D721Med (cell line): ENCODE measurements around the gene INPP5A.
"Not testable (repeated sequence)": the region's sequence is repeated elsewhere in the genome, so short reads cannot be mapped to it uniquely, and the experiment has no call there.

ENCODE experiments used
- DNase-seq: peaks from one replicate; pipeline ENCODE4 v3.0.0; 2011; ENCODE audit warnings: low spot score; ENCODE audit not compliant: insufficient read length
- FAIRE-seq: peaks from 2 replicates; lab custom pipeline; 2011; peaks lifted over from hg19 to GRCh38; lab: Jason Lieb, UNC
- TF ChIP-seq, protein P1 (sequence below): IDR thresholded peaks from 2 replicates; pipeline ENCODE4 v1.5.1; 2012; ENCODE audit warnings: mild to moderate bottlenecking, control low read depth; ENCODE audit not compliant: insufficient read depth; ENCODE audit errors: missing control alignments

INPP5A gene, protein sequence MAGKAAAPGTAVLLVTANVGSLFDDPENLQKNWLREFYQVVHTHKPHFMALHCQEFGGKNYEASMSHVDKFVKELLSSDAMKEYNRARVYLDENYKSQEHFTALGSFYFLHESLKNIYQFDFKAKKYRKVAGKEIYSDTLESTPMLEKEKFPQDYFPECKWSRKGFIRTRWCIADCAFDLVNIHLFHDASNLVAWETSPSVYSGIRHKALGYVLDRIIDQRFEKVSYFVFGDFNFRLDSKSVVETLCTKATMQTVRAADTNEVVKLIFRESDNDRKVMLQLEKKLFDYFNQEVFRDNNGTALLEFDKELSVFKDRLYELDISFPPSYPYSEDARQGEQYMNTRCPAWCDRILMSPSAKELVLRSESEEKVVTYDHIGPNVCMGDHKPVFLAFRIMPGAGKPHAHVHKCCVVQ

DNA sequence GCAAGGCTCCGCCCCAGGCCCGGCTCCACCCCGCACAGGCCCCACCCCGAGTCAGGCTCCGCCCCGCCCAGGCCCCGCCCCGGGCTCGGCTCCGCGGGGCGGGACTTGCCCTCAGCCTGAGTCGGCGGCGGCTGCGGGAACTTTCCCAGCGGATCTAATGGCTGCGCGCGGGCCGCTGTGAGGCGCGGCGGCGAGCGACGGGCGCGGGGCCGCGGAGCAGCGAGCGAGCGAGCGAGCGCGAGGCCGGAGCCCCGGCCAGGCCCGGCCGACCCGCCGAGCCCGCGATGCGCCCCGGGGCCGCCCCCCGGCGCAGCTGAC lies at the start of gene INPP5A:
INPP5A (plus strand) TSS at position 104 of the 318 bp plus-strand sequence. CDS start 310 bp downstream, outside the sequence.
- FAIRE-seq (no peak), DNase-seq (no peak)
- TF ChIP-seq, protein P1, sequence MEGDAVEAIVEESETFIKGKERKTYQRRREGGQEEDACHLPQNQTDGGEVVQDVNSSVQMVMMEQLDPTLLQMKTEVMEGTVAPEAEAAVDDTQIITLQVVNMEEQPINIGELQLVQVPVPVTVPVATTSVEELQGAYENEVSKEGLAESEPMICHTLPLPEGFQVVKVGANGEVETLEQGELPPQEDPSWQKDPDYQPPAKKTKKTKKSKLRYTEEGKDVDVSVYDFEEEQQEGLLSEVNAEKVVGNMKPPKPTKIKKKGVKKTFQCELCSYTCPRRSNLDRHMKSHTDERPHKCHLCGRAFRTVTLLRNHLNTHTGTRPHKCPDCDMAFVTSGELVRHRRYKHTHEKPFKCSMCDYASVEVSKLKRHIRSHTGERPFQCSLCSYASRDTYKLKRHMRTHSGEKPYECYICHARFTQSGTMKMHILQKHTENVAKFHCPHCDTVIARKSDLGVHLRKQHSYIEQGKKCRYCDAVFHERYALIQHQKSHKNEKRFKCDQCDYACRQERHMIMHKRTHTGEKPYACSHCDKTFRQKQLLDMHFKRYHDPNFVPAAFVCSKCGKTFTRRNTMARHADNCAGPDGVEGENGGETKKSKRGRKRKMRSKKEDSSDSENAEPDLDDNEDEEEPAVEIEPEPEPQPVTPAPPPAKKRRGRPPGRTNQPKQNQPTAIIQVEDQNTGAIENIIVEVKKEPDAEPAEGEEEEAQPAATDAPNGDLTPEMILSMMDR, result no peak

DNA sequence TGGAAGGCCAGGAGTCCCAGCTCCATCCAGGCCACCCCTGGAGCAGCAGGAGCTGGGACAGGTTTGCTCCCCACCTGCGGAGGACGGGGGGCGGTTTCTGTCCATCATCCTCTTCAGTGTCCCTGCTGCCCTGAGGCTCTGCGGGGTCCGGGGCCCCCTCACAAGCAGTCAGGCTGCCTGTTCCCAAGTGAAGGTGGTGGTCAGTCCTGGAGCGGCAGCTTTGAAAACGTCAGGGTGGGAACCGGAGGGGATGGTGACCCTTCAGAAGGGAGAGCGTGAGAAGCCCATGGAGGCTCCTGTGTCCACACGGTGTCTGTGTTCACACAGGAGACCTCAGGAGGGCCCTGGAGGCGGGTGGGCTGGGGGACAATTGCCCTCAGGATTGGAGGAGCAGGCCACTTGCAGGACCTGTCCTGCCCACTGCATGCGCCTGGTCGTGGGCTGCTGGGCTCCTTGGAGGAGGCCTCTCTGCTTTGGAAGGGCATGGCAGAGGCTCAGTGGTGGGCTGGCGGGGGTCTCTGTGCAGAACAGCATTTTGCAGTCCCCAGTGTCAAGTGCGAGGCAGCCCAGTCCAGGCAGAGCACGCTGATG lies 49.3 kb upstream of the INPP5A start:
- TF ChIP-seq, protein P1, result no peak
- DNase-seq (no peak), FAIRE-seq (no peak)

DNA sequence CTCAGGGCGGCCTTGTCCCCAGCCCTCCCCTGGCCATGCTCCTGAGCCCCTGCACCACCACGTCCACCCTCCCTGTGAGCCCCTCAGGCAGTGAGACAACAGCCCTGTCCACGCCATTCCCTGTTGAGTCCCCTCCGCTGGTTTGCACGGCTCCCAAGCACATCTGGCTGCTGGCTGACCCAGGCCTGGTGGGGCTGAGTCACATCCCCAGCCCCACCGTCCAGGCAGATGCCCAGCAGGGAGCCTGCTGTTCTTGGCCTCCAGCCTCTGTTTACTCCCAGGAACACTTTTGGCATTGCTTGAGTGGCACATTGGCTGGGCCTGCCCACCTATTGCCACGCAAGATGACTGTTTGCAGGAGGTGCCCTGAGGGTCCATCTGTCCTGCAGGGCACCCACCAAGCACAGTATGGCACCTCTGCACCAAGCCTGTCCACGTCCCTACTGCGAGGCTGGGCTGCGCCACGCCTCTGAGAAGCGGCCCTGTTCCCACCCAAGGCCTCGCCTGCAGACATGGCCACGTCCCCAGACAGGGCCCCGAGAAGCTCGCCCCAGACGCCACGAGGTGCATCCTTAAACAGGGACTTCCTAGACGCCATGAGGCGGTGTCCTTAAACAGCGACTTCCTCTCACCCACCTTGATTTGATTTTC lies 48.4 kb upstream of the INPP5A start:
- no peak for DNase-seq
- TF ChIP-seq, protein P1, result no peak
- no peak for FAIRE-seq

DNA sequence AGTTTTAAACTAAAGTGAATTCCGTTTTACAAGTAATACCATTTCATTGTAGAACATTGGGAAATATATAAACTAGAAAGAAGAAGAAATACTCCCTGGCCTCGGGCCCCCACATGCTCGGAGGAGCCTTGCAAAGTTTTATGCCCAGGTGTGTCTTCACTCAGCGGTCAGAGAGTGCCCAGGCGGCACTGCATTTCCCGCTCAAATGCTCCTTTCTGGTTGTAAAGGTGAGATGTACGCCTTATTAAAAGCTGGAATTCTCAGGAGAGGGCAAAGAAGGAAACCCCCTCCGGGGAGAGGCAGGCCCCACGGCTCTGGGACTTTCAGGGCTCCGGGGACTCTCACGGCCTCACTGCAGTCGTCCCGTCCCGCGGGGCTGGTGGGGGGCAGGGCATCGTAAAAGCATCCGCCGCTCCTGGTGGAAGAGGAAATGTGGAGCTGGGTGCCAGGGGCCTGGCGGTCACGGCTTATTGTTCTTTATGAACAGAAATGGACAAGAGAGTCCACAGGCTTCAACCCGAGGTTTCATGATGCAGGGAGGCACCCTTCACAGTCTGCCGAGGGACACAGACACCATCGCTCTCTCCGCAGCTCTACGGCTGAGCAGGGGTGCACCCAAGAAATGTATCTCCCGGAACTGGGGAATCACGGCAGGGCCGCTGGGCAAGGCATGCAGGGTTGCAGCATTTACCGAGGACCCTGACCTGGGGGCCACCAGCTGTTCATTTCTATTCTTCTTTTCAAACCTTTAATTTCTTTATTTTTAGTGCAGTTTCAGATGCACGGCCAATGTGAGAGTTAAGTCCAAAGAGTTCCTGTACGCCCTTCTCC lies 47.7 kb upstream of the INPP5A start:
- TF ChIP-seq, protein P1, result no peak
- DNase-seq, result no peak
- no peak for FAIRE-seq

DNA sequence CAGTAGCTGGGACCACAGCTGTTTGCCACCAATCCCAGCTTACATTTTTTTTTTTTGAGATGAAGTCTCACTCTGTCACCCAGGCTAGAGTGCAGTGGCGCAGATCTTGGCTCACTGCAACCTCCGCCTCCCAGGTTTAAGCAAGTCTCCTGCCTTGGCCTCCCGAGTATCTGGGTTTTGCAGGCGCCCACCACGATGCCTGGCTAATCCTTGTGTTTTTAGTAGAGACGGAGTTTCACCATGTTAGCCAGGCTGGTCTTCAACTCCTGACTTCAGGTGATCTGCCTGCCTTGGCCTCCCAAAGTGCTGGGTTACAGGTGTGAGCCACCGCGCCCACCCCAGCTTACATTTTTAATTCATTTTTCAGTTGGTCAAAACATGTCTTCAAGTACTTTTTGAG lies 46.1 kb upstream of the INPP5A start:
- FAIRE-seq, DNase-seq: not testable (repeated sequence)

DNA sequence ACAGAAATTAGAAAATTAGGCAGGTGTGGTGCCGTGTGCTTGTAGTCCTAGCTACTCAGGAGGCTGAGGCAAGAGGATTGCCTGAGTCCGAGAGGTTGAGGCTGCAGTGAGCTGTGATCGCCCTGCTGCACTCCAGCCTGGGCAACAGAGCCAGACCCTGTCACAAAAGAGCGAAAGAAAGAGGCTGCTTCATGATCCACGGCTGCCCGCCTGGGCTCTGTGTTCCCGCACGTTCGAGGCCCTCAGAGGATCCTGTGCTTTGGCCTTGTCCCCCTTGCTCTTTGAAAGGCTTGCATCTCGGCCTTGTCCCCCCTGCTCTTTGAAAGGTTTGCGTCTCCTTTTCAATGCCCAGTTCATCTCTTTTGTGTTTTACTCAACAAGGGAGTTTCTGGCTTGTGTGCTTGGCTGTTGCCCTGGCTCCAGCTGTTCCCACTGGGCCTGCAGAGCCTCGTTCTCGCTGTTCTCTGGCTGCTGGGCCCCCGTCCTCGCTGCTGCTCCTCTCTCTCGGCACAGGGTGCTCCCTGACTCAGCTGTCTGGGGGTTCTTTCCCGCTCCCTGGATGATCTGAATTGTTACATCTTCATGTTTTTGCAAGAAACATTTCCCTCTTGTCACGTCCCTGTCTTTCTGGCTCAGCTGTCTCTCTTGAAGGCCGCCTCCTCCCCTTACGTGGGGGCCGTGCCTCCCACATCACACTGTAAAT lies 45.1 kb upstream of the INPP5A start:
- TF ChIP-seq, protein P1, result no peak
- FAIRE-seq (no peak), DNase-seq (no peak)
